ENCODE data around the gene EVC. TPM values are rescaled to one million over a fixed set of nuclear protein-coding genes. Genes with fewer than 3 reads are reported as not detected.
"Not testable (repeated sequence)": the region's sequence is repeated elsewhere in the genome, so short reads cannot be mapped to it uniquely, and the experiment has no call there.

The EVC gene
- total RNA-seq, 2 donors from 2014 or later: 25.5 to 29.0 TPM

DNA sequence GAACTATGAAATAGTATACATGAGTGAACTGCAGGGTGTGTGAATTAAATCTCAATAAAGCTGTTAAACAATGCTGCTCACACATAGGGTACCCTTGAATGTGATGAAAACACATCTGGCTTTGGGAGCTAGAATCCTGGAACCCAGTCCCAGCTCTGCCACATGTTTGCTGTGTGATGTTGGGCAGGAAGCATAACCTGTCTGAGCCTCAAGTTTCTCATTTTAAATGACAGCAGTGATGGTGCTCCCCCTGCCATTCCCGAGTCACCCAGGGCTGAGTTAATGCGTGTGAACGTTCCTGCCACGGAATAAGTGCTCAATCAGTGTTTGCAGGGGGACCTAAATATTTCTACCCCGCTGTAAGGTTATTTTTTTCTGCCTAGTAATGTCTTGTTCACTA is 10.9 kb downstream of the EVC start:
- 91 to 100% methylated on average over 5 of the region's 5 CpGs for WGBS, 2 experiments (ENCODE audit: insufficient coverage in 1 of 2, insufficient read length in 1 of 2)
- no peak for DNase-seq
- H3K4me1 ChIP-seq (ENCODE audit: control insufficient read depth, insufficient read depth, low read length): no peaks in the 10 kb centered on the region
- H3K27me3 ChIP-seq (ENCODE audit: control insufficient read depth, insufficient read depth, low read length, poor library complexity, severe bottlenecking): peaks cover 19% of the 10 kb centered on the region
- Mint-ChIP-seq H3K4me1 (peaks cover 19% of the 10 kb centered on the region), H3K36me3 (ENCODE audit: low read depth) (peaks cover 66% of the 10 kb centered on the region), H3K27me3 (ENCODE audit: insufficient read depth) (peaks cover 14% of the 10 kb centered on the region), H3K4me3 (no peak overlapping the region), H3K27ac (no peak overlapping the region), H3K9me3 (peaks cover 5% of the 10 kb centered on the region)
- TF ChIP-seq, protein P1, sequence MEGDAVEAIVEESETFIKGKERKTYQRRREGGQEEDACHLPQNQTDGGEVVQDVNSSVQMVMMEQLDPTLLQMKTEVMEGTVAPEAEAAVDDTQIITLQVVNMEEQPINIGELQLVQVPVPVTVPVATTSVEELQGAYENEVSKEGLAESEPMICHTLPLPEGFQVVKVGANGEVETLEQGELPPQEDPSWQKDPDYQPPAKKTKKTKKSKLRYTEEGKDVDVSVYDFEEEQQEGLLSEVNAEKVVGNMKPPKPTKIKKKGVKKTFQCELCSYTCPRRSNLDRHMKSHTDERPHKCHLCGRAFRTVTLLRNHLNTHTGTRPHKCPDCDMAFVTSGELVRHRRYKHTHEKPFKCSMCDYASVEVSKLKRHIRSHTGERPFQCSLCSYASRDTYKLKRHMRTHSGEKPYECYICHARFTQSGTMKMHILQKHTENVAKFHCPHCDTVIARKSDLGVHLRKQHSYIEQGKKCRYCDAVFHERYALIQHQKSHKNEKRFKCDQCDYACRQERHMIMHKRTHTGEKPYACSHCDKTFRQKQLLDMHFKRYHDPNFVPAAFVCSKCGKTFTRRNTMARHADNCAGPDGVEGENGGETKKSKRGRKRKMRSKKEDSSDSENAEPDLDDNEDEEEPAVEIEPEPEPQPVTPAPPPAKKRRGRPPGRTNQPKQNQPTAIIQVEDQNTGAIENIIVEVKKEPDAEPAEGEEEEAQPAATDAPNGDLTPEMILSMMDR (conservative IDR thresholded peaks at IDR 0.05): no peak
- H3K4me3 ChIP-seq (ENCODE audit: low read length): no peak overlapping the region
- no peak overlapping the region for H3K9ac ChIP-seq (ENCODE audit: extremely low read depth, low read length, poor library complexity, severe bottlenecking)
- peaks cover 12% of the 10 kb centered on the region for H3K36me3 ChIP-seq (ENCODE audit: control insufficient read depth, insufficient read depth, low read length)
- no peak overlapping the region for H3K27ac ChIP-seq (ENCODE audit: low read depth, low read length)
- no peaks in the 10 kb centered on the region for H3K9me3 ChIP-seq (ENCODE audit: control insufficient read depth, low read length)

DNA sequence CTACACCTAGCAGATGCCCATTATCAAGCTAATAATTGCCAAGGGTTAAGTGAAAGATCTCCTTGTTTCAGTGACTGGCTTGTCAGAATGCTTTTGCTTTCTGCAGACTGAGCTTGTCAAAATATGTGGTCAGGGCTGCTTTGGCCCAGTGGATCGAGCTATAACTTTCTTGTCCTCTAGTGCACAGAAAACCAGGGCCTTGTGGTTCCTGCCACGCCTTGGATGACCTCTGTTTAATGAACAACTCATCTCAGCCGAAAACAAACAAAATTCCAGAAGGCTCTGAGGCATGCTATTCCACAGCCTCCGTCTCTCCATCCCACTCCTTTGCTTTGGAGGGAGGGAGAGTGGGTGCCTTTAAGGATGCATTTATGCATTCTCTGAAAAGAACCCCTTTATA is 11.3 kb downstream of the EVC start:
- H3K36me3 Mint-ChIP-seq (ENCODE audit: low read depth): peaks cover 66% of the 10 kb centered on the region
- DNase-seq: no peak
- Histone ChIP-seq H3K4me3 (ENCODE audit: low read length) (no peak overlapping the region), H3K27me3 (ENCODE audit: control insufficient read depth, insufficient read depth, low read length, poor library complexity, severe bottlenecking) (peaks cover 19% of the 10 kb centered on the region), H3K4me1 (ENCODE audit: control insufficient read depth, insufficient read depth, low read length) (no peaks in the 10 kb centered on the region), H3K9me3 (ENCODE audit: control insufficient read depth, low read length) (no peaks in the 10 kb centered on the region), H3K36me3 (ENCODE audit: control insufficient read depth, insufficient read depth, low read length) (peaks cover 12% of the 10 kb centered on the region), H3K9ac (ENCODE audit: extremely low read depth, low read length, poor library complexity, severe bottlenecking) (no peak overlapping the region), H3K27ac (ENCODE audit: low read depth, low read length) (no peak overlapping the region)
- H3K4me3 Mint-ChIP-seq: no peak overlapping the region
- peaks cover 5% of the 10 kb centered on the region for H3K9me3 Mint-ChIP-seq
- H3K27me3 Mint-ChIP-seq (ENCODE audit: insufficient read depth): peaks cover 14% of the 10 kb centered on the region
- TF ChIP-seq, protein P1 (conservative IDR thresholded peaks at IDR 0.05): no peak
- H3K4me1 Mint-ChIP-seq: peaks cover 15% of the 10 kb centered on the region
- no peak overlapping the region for H3K27ac Mint-ChIP-seq
- 88 to 96% methylated on average over 2 to 3 of the region's 4 CpGs for WGBS, 2 experiments (ENCODE audit: insufficient coverage in 1 of 2, insufficient read length in 1 of 2)

DNA sequence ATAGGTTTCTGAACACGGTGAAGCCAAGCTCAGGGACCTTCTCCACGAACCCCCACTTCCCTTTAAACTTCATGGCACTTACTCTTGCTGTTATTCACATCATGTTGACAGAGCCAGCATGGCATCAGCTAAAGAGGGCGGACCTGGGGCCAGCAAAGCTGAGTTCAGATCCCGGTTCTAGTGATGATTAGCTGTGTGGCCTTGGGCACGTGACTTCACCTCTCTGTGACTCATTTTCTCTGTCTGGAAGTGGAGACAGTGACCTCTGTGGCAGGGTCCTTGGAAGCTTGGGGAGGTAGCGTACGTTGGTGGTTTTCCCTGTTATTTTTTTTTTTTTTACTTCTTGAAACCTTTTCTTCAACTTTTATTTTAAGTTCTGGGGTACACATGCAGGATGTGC is 13.4 kb downstream of the EVC start:
- H3K36me3 ChIP-seq (ENCODE audit: control insufficient read depth, insufficient read depth, low read length): peaks cover 15% of the 10 kb centered on the region
- no peak overlapping the region for H3K27ac ChIP-seq (ENCODE audit: low read depth, low read length)
- WGBS, 2 experiments (ENCODE audit: insufficient coverage in 1 of 2, insufficient read length in 1 of 2): 90 to 91% methylated on average over 6 to 7 of the region's 7 CpGs
- no peaks in the 10 kb centered on the region for H3K27me3 Mint-ChIP-seq (ENCODE audit: insufficient read depth)
- TF ChIP-seq, protein P1 (conservative IDR thresholded peaks at IDR 0.05): no peak
- DNase-seq: no peak
- peaks cover 5% of the 10 kb centered on the region for H3K9me3 Mint-ChIP-seq
- peaks cover 65% of the 10 kb centered on the region for H3K36me3 Mint-ChIP-seq (ENCODE audit: low read depth)
- no peaks in the 10 kb centered on the region for H3K4me1 ChIP-seq (ENCODE audit: control insufficient read depth, insufficient read depth, low read length)
- H3K9me3 ChIP-seq (ENCODE audit: control insufficient read depth, low read length): no peaks in the 10 kb centered on the region
- H3K27ac Mint-ChIP-seq: no peak overlapping the region
- H3K4me3 Mint-ChIP-seq: no peak overlapping the region
- no peak overlapping the region for H3K9ac ChIP-seq (ENCODE audit: extremely low read depth, low read length, poor library complexity, severe bottlenecking)
- no peaks in the 10 kb centered on the region for H3K27me3 ChIP-seq (ENCODE audit: control insufficient read depth, insufficient read depth, low read length, poor library complexity, severe bottlenecking)
- peaks cover 14% of the 10 kb centered on the region for H3K4me1 Mint-ChIP-seq
- no peak overlapping the region for H3K4me3 ChIP-seq (ENCODE audit: low read length)

DNA sequence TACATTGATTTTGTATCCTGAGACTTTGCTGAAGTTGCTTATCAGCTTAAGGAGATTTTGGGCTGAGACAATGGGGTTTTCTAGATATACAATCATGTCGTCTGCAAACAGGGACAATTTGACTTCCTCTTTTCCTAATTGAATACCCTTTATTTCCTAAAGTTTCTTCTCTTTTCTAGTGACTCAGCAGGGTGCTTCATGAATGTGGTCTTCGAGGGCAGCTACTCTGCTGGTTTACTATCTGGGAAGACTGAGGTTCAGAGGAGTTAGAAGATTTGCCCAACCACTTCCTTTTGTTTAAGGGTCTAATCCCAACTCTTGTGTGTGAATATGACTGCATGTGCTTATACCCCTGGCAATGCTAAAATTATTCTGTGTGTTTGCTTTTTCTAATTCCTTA is 17.4 kb downstream of the EVC start:
- H3K27me3 Mint-ChIP-seq (ENCODE audit: insufficient read depth); DNase-seq; H3K4me3 ChIP-seq (ENCODE audit: low read length); H3K9me3 Mint-ChIP-seq; H3K4me1 ChIP-seq (ENCODE audit: control insufficient read depth, insufficient read depth, low read length); H3K4me3 Mint-ChIP-seq; H3K27ac ChIP-seq (ENCODE audit: low read depth, low read length); H3K9ac ChIP-seq (ENCODE audit: extremely low read depth, low read length, poor library complexity, severe bottlenecking); H3K4me1 Mint-ChIP-seq; H3K9me3 ChIP-seq (ENCODE audit: control insufficient read depth, low read length); H3K27ac Mint-ChIP-seq; H3K27me3 ChIP-seq (ENCODE audit: control insufficient read depth, insufficient read depth, low read length, poor library complexity, severe bottlenecking): not testable (repeated sequence)
- WGBS, 2 experiments (ENCODE audit: insufficient coverage in 1 of 2, insufficient read length in 1 of 2): 57% methylated on average over 2 of the region's 2 CpGs; no CpG with 5 or more reads in 1 of the 2 experiments
- H3K36me3 Mint-ChIP-seq (ENCODE audit: low read depth): peaks cover 75% of the 10 kb centered on the region
- peaks cover 27% of the 10 kb centered on the region for H3K36me3 ChIP-seq (ENCODE audit: control insufficient read depth, insufficient read depth, low read length)
